Measurements from ENCODE around the gene SOHLH2. TPM values are rescaled to one million over a fixed set of nuclear protein-coding genes. Genes with fewer than 3 reads are reported as not detected.

Gene SOHLH2
- total RNA-seq, 1 experiment from 2014 or later: not detected

DNA sequence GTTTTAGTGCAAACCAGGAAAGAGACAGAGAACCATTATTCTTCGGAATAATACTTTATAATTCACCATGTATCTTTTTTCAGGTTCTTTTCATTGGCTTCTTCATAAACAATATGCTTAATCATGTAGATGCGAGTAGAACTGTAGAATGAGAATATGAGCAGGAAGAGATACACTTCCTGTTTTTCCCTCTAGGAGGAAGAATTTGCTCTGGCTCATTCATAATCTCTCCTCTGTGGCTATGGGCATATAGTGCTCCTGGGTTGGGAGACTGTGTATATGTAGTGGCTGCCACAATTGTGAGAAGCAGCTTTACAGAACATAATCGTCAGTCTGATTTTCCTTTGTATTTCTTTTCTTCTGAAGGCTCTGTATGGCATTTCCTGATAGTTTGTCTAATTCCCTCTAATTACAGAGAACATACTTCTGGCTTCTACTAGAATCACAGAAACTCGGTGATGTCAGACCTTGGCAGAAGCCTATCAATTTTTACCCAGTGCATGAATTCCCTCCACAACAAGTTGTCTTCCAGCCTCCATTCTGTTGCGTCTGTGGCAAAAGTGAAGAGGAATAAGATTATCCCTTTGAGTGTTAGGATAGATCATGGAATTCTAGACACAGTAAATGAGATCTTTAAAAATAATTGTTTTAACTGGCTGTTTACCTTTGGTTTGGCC lies 80.3 kb downstream of the SOHLH2 start:
- Histone ChIP-seq H3K4me3 (ENCODE audit: low read length) (no peak overlapping the region), H3K4me1 (ENCODE audit: low read length) (no peaks in the 10 kb centered on the region), H3K36me3 (ENCODE audit: insufficient read depth, low read length) (no peaks in the 10 kb centered on the region), H3K9me3 (ENCODE audit: low read length) (peaks cover 5% of the 10 kb centered on the region), H3K27ac (ENCODE audit: low read length) (no peak overlapping the region), H3K9ac (ENCODE audit: low read length) (no peak overlapping the region), H3K4me2 (ENCODE audit: low read depth, low read length, poor library complexity, severe bottlenecking) (no peak overlapping the region), H3K27me3 (ENCODE audit: low read length) (no peaks in the 10 kb centered on the region), H3K9me2 (replicated peaks; ENCODE audit: insufficient read depth, low read length) (0 out of 2 replicates have a peak, but pooled peaks cover 3% of the 10 kb centered on the region), H2AFZ (ENCODE audit: low read length) (no peak overlapping the region), H4K20me1 (ENCODE audit: insufficient read depth, low read depth, low read length) (no peaks in the 10 kb centered on the region), H3K79me2 (ENCODE audit: low read length) (no peaks in the 10 kb centered on the region)
- DNase-seq: no peak

DNA sequence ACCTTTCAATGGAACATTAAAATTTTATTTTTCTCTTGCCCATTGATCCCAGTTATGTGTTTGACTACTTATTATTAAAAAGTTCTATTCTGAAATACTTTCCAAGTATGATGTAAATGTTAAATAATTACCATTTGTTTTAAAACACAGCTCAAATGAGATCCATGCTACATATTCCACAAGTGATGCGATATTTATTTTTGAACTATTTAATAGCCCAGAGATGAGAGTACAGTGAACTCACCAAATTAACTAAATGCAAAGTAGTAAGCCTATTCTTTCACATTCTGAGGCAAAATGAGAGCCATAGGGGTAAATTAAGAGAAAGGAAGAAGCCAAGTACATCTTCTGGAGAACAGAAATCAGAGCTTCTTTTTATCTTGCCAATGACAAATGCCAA lies 82.0 kb downstream of the SOHLH2 start:
- Histone ChIP-seq H3K36me3 (ENCODE audit: insufficient read depth, low read length) (no peaks in the 10 kb centered on the region), H3K4me2 (ENCODE audit: low read depth, low read length, poor library complexity, severe bottlenecking) (no peak overlapping the region), H2AFZ (ENCODE audit: low read length) (no peak overlapping the region), H3K9me2 (replicated peaks; ENCODE audit: insufficient read depth, low read length) (0 out of 2 replicates have a peak, but pooled peaks cover 3% of the 10 kb centered on the region), H3K4me1 (ENCODE audit: low read length) (no peaks in the 10 kb centered on the region), H3K9me3 (ENCODE audit: low read length) (no peaks in the 10 kb centered on the region; the same call in none of the 2 replicates), H3K4me3 (ENCODE audit: low read length) (no peak overlapping the region), H4K20me1 (ENCODE audit: insufficient read depth, low read depth, low read length) (no peaks in the 10 kb centered on the region), H3K27me3 (ENCODE audit: low read length) (no peaks in the 10 kb centered on the region), H3K27ac (ENCODE audit: low read length) (no peak overlapping the region), H3K9ac (ENCODE audit: low read length) (no peak overlapping the region), H3K79me2 (ENCODE audit: low read length) (no peaks in the 10 kb centered on the region)
- no peak for DNase-seq

DNA sequence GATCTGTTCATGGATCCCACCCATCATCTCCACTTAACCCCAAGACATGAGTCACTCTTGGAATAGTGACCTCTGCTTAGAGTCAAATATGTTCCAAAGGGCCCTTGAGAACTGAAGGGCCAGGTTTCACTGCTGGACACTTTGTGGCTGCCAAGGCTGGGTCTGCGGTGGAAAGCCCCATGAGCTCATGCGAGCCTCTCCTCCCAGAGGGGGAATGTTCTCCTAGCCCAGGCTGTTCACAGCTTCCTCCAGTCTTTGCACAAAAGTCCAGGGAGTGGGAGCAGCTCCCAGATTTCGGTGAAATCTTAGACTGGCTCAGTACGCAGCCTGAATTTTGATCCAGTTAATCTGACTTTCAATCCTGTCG lies 82.4 kb downstream of the SOHLH2 start:
- Histone ChIP-seq H3K27me3 (ENCODE audit: low read length) (no peaks in the 10 kb centered on the region), H2AFZ (ENCODE audit: low read length) (no peak overlapping the region), H3K9ac (ENCODE audit: low read length) (no peak overlapping the region), H3K36me3 (ENCODE audit: insufficient read depth, low read length) (no peaks in the 10 kb centered on the region), H3K4me2 (ENCODE audit: low read depth, low read length, poor library complexity, severe bottlenecking) (no peak overlapping the region), H4K20me1 (ENCODE audit: insufficient read depth, low read depth, low read length) (no peaks in the 10 kb centered on the region), H3K4me1 (ENCODE audit: low read length) (no peaks in the 10 kb centered on the region), H3K9me3 (ENCODE audit: low read length) (no peaks in the 10 kb centered on the region; the same call in none of the 2 replicates), H3K27ac (ENCODE audit: low read length) (no peak overlapping the region), H3K79me2 (ENCODE audit: low read length) (no peaks in the 10 kb centered on the region), H3K4me3 (ENCODE audit: low read length) (no peak overlapping the region), H3K9me2 (replicated peaks; ENCODE audit: insufficient read depth, low read length) (0 out of 2 replicates have a peak, but pooled peaks cover 3% of the 10 kb centered on the region)
- no peak for DNase-seq

DNA sequence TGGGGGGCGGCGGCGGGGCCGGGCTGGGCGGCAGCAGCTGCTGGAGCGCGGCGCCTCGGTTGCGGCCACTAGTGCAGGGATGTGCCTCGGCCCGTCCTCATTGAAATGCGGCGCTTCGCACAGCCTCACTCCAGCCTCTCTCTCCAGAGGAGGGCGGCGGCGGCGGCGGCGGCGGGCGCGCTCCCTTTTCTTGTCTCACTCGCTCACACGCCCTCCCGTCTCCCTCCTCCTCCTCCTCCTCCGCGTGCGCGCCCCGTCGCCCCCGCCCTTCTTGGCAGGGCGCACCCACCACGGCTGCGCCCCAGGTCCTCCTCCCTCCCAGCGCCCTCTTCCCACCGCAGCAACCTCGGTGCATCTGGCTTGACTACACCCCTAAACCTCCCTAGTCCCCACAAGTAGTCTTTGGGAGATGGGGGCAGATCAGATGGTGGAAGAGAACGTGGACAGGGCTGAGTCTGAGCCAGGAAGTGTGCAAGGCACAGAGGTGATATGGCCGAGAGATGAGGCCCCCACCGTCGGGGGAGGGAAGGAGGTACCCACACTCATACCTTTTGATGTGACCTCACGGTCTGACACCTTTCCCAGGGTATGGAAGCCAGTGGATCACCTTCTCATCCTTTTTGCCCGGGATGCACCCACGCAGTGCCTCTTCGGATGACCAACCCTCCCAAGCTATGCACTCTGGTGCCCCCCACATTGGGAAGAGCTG lies 83.0 kb downstream of the SOHLH2 start, which contains the start of gene DCLK1:
Gene DCLK1, minus strand, starts transcription at position 161 of the 709 bp plus-strand sequence.
- H3K4me2 ChIP-seq (ENCODE audit: low read depth, low read length, poor library complexity, severe bottlenecking): no peak within 1 kb of the TSS
- no peak within 1 kb of the TSS for H3K9ac ChIP-seq (ENCODE audit: low read length)
- no peaks in the 10 kb centered on the region for H3K27me3 ChIP-seq (ENCODE audit: low read length)
- H3K9me2 ChIP-seq (replicated peaks; ENCODE audit: insufficient read depth, low read length): 0 out of 2 replicates have a peak, but pooled peaks cover under 1% of the 10 kb centered on the region
- no peaks in the 10 kb centered on the region for H3K79me2 ChIP-seq (ENCODE audit: low read length)
- no peaks in the 10 kb centered on the region for H3K4me1 ChIP-seq (ENCODE audit: low read length)
- H3K27ac ChIP-seq (ENCODE audit: low read length): no peak within 1 kb of the TSS
- no peaks in the 10 kb centered on the region; the same call in none of the 2 replicates for H3K9me3 ChIP-seq (ENCODE audit: low read length)
- H3K36me3 ChIP-seq (ENCODE audit: insufficient read depth, low read length): no peaks in the 10 kb centered on the region
- no peak within 1 kb of the TSS for H3K4me3 ChIP-seq (ENCODE audit: low read length)
- no peak within 1 kb of the TSS for H2AFZ ChIP-seq (ENCODE audit: low read length)
- no peaks in the 10 kb centered on the region for H4K20me1 ChIP-seq (ENCODE audit: insufficient read depth, low read depth, low read length)
- no peak for DNase-seq

DNA sequence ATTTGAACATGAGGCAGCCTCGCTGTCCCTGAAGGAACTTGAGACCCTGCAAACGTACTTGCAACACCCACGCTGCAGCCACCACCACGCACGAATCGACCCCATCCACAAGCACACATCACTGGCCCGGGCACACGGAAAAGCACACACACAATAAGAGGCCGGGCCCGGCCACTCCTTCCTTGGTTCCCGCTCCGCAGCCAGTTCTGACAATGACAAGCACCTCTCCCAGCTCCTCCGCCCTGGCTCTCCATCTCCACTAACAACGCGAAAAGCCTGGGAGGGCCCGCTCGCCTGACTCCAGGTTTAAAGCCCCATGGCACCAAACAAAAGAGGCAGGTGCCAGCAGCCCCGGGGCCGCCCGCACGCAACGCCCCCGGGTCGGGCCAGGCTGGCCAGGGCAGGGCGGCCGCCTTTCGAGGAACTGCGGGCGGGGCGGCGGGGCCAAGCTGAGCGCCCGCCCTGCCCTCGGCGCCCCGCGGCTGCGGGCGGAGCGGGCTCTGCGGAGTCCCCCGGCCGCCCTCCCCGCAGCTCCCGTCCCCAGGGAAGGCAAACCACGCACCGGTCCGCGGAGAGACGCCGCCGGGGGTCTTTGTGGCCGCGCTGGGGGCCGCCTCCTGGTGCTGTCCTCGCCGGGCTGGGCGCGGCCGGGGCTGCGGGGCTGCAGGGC lies 83.7 kb downstream of the SOHLH2 start:
- no peak overlapping the region for H2AFZ ChIP-seq (ENCODE audit: low read length)
- no peak overlapping the region for H3K4me2 ChIP-seq (ENCODE audit: low read depth, low read length, poor library complexity, severe bottlenecking)

DNA sequence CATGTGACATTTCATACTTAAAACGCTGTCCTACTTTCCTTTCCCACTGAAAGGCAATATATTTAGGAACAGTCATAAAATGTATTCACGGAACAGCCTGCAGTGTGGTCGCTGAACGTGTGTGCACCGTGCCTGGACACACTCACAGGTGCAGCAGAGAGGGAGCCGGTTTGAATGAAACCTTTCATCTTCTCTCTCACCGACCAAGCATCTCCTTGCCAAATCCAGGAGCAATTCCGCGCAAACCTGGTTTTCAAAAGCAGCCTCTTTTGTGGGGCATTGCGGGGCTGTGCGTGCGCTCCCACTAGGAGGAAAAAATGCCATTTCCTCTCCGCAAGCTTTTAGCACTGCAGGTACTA lies 84.2 kb downstream of the SOHLH2 start:
- H3K4me3 ChIP-seq (ENCODE audit: low read length): no peak overlapping the region
- no peaks in the 10 kb centered on the region for H4K20me1 ChIP-seq (ENCODE audit: insufficient read depth, low read depth, low read length)
- DNase-seq: no peak
- H3K27ac ChIP-seq (ENCODE audit: low read length): no peak overlapping the region
- H3K79me2 ChIP-seq (ENCODE audit: low read length): no peaks in the 10 kb centered on the region
- no peaks in the 10 kb centered on the region for H3K4me1 ChIP-seq (ENCODE audit: low read length)
- no peak overlapping the region for H3K9ac ChIP-seq (ENCODE audit: low read length)
- no peaks in the 10 kb centered on the region for H3K36me3 ChIP-seq (ENCODE audit: insufficient read depth, low read length)
- H2AFZ ChIP-seq (ENCODE audit: low read length): no peak overlapping the region
- no peaks in the 10 kb centered on the region for H3K27me3 ChIP-seq (ENCODE audit: low read length)
- no peaks in the 10 kb centered on the region; the same call in 1 of the 2 replicates for H3K9me3 ChIP-seq (ENCODE audit: low read length)
- H3K9me2 ChIP-seq (replicated peaks; ENCODE audit: insufficient read depth, low read length): no peaks in the 10 kb centered on the region
- H3K4me2 ChIP-seq (ENCODE audit: low read depth, low read length, poor library complexity, severe bottlenecking): no peak overlapping the region

More for the DNA sequence above, 83.7 kb downstream of the SOHLH2 start:
- Histone ChIP-seq H3K79me2 (ENCODE audit: low read length) (no peaks in the 10 kb centered on the region), H3K36me3 (ENCODE audit: insufficient read depth, low read length) (no peaks in the 10 kb centered on the region), H4K20me1 (ENCODE audit: insufficient read depth, low read depth, low read length) (no peaks in the 10 kb centered on the region), H3K9me2 (replicated peaks; ENCODE audit: insufficient read depth, low read length) (no peaks in the 10 kb centered on the region), H3K27me3 (ENCODE audit: low read length) (no peaks in the 10 kb centered on the region), H3K4me1 (ENCODE audit: low read length) (no peaks in the 10 kb centered on the region), H3K4me3 (ENCODE audit: low read length) (no peak overlapping the region), H3K9ac (ENCODE audit: low read length) (no peak overlapping the region), H3K9me3 (ENCODE audit: low read length) (no peaks in the 10 kb centered on the region; the same call in 1 of the 2 replicates), H3K27ac (ENCODE audit: low read length) (no peak overlapping the region)
- DNase-seq: no peak

DNA sequence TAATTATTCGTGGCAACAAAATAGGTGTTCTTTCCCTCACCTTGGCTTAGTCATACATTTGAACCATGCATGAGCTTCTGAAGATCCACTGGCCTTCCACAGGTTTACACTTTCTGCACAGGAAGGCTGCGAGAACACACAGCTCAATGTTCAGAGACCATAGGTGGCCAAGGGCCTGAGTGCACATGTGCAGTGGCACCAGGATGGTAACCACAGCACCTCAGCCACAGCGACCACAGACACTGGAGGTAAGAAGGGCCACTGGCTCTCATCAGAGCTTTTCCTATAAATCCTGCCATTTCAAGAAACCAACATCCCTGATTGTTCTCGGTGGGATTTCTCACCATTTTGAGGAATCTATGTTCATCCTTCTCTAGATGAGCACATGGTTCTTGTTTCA lies 84.8 kb downstream of the SOHLH2 start:
- Histone ChIP-seq H2AFZ (ENCODE audit: low read length) (no peak overlapping the region), H3K9me3 (ENCODE audit: low read length) (no peaks in the 10 kb centered on the region; the same call in 1 of the 2 replicates), H4K20me1 (ENCODE audit: insufficient read depth, low read depth, low read length) (no peaks in the 10 kb centered on the region), H3K27ac (ENCODE audit: low read length) (no peak overlapping the region), H3K4me3 (ENCODE audit: low read length) (no peak overlapping the region), H3K9me2 (replicated peaks; ENCODE audit: insufficient read depth, low read length) (no peaks in the 10 kb centered on the region), H3K4me1 (ENCODE audit: low read length) (no peaks in the 10 kb centered on the region), H3K4me2 (ENCODE audit: low read depth, low read length, poor library complexity, severe bottlenecking) (no peak overlapping the region), H3K79me2 (ENCODE audit: low read length) (no peaks in the 10 kb centered on the region), H3K36me3 (ENCODE audit: insufficient read depth, low read length) (no peaks in the 10 kb centered on the region), H3K27me3 (ENCODE audit: low read length) (no peaks in the 10 kb centered on the region), H3K9ac (ENCODE audit: low read length) (no peak overlapping the region)
- no peak for DNase-seq

DNA sequence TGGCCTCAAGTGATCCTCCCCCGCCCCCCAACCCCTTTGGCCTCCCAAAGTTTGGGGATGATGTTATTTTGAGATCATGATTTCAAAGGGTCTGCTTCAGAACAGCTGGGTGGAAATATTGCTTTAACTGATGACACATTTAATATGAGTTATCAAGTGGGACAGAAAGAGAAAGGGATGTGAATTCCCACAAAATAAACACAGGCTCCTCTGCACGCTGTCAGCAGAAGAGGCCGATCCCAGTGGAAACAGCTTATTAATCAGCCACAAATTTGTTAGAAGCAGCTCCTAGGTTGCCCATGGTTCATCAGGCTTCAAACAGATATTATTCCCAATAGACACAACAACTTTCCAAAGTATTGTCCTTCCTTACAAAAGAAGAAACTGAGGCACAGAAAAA lies 87.9 kb downstream of the SOHLH2 start:
- Histone ChIP-seq H3K4me2 (ENCODE audit: low read depth, low read length, poor library complexity, severe bottlenecking) (no peak overlapping the region), H2AFZ (ENCODE audit: low read length) (no peak overlapping the region), H3K4me3 (ENCODE audit: low read length) (no peak overlapping the region), H3K9me2 (replicated peaks; ENCODE audit: insufficient read depth, low read length) (no peaks in the 10 kb centered on the region), H3K36me3 (ENCODE audit: insufficient read depth, low read length) (no peaks in the 10 kb centered on the region), H3K9ac (ENCODE audit: low read length) (no peak overlapping the region), H3K27ac (ENCODE audit: low read length) (no peak overlapping the region), H3K4me1 (ENCODE audit: low read length) (no peaks in the 10 kb centered on the region), H4K20me1 (ENCODE audit: insufficient read depth, low read depth, low read length) (no peaks in the 10 kb centered on the region), H3K79me2 (ENCODE audit: low read length) (no peaks in the 10 kb centered on the region), H3K27me3 (ENCODE audit: low read length) (no peaks in the 10 kb centered on the region), H3K9me3 (ENCODE audit: low read length) (no peaks in the 10 kb centered on the region; the same call in 1 of the 2 replicates)
- DNase-seq: no peak

Data from Karpas-422 (cell line).